IPS-20b (cell line): ENCODE results near the gene SETD3.

ENCODE experiments used
- H3K27ac ChIP-seq: one replicate; pipeline ENCODE4 v1.5.1; 2013; ENCODE audit warnings: low read length
- H3K27me3 ChIP-seq: 2 replicates; pipeline ENCODE4 v1.6.1; 2013; ENCODE audit warnings: mild to moderate bottlenecking, low read length, inconsistent platforms; ENCODE audit not compliant: insufficient read depth
- H3K36me3 ChIP-seq: 2 replicates; pipeline ENCODE4 v1.6.1; 2013; ENCODE audit warnings: low read depth, mild to moderate bottlenecking, inconsistent platforms, low read length, moderate library complexity; ENCODE audit not compliant: insufficient read depth
- H3K4me1 ChIP-seq: 2 replicates; pipeline ENCODE4 v1.6.1; 2013; ENCODE audit warnings: mild to moderate bottlenecking, control low read depth, inconsistent platforms, low read length, moderate library complexity; ENCODE audit not compliant: insufficient read depth
- H3K4me3 ChIP-seq: 2 replicates; pipeline ENCODE4 v1.5.1; 2013; ENCODE audit warnings: mild to moderate bottlenecking, low read length, inconsistent platforms
- H3K9ac ChIP-seq: 2 replicates; pipeline ENCODE4 v1.6.1; 2013; ENCODE audit warnings: low read depth, mild to moderate bottlenecking, inconsistent platforms, low read length, moderate library complexity
- H3K9me3 ChIP-seq: 2 replicates; pipeline ENCODE4 v1.6.1; 2013; ENCODE audit warnings: mild to moderate bottlenecking, low read depth, low read length, inconsistent platforms; ENCODE audit not compliant: insufficient read depth

SETD3 gene

GRCh38 chr14:99507860-99508640 is 27.4 kb upstream of the SETD3 start:
- Histone ChIP-seq H3K27ac (no peak overlapping the region), H3K36me3 (peaks cover 91% of the 10 kb centered on the region), H3K27me3 (no peaks in the 10 kb centered on the region), H3K9ac (no peak overlapping the region), H3K4me1 (peaks cover 7% of the 10 kb centered on the region; the same call in 1 of the 2 replicates), H3K9me3 (no peaks in the 10 kb centered on the region), H3K4me3 (no peak overlapping the region)

- Histone ChIP-seq H3K27me3 (no peaks in the 10 kb centered on the region), H3K27ac (no peak overlapping the region), H3K4me3 (no peak overlapping the region), H3K9ac (no peak overlapping the region), H3K4me1 (peaks cover 12% of the 10 kb centered on the region; the same call in 1 of the 2 replicates), H3K36me3 (peaks cover 93% of the 10 kb centered on the region), H3K9me3 (no peaks in the 10 kb centered on the region)
Measured at GRCh38 chr14:99506276-99506675, 25.6 kb upstream of the SETD3 start.

GRCh38 chr14:99505089-99505488 is 24.4 kb upstream of the SETD3 start:
- Histone ChIP-seq H3K9me3 (no peaks in the 10 kb centered on the region), H3K36me3 (peaks cover 98% of the 10 kb centered on the region), H3K27ac (no peak overlapping the region), H3K27me3 (no peaks in the 10 kb centered on the region), H3K9ac (no peak overlapping the region), H3K4me3 (no peak overlapping the region), H3K4me1 (peaks cover 12% of the 10 kb centered on the region; the same call in 1 of the 2 replicates)

- H3K4me1 ChIP-seq = peaks cover 12% of the 10 kb centered on the region; the same call in 1 of the 2 replicates
- H3K4me3 ChIP-seq = no peak overlapping the region
- H3K27me3 ChIP-seq = no peaks in the 10 kb centered on the region
- peak overlapping the region; percentile 18; the same call in 1 of the 2 replicates for H3K9ac ChIP-seq
- peaks cover 93% of the 10 kb centered on the region for H3K36me3 ChIP-seq
- no peaks in the 10 kb centered on the region for H3K9me3 ChIP-seq
- H3K27ac ChIP-seq = no peak overlapping the region
Measured at GRCh38 chr14:99503848-99504453, 23.3 kb upstream of the SETD3 start.

- Histone ChIP-seq H3K4me3 (no peak overlapping the region), H3K9me3 (no peaks in the 10 kb centered on the region), H3K36me3 (peaks cover 87% of the 10 kb centered on the region), H3K4me1 (peaks cover 12% of the 10 kb centered on the region; the same call in 1 of the 2 replicates), H3K27me3 (no peaks in the 10 kb centered on the region), H3K27ac (no peak overlapping the region), H3K9ac (peak overlapping the region; percentile 18; the same call in 1 of the 2 replicates)
Measured at GRCh38 chr14:99502989-99503421, 22.3 kb upstream of the SETD3 start.

- Histone ChIP-seq H3K4me3 (no peak overlapping the region), H3K9ac (no peak overlapping the region), H3K27ac (no peak overlapping the region), H3K27me3 (no peaks in the 10 kb centered on the region), H3K4me1 (peaks cover 5% of the 10 kb centered on the region; the same call in 1 of the 2 replicates), H3K9me3 (no peaks in the 10 kb centered on the region), H3K36me3 (peaks cover 81% of the 10 kb centered on the region)
Measured at GRCh38 chr14:99497894-99498293, 17.2 kb upstream of the SETD3 start.

GRCh38 chr14:99497341-99497740 is 16.7 kb upstream of the SETD3 start:
- no peak overlapping the region for H3K4me3 ChIP-seq
- H3K36me3 ChIP-seq = peaks cover 81% of the 10 kb centered on the region
- no peak overlapping the region for H3K27ac ChIP-seq

GRCh38 chr14:99484106-99484505 is 3.4 kb upstream of the SETD3 start:
- no peaks in the 10 kb centered on the region for H3K36me3 ChIP-seq
- no peaks in the 10 kb centered on the region for H3K27me3 ChIP-seq
- no peaks in the 10 kb centered on the region for H3K9me3 ChIP-seq
- no peak overlapping the region for H3K4me3 ChIP-seq
- H3K27ac ChIP-seq = no peak overlapping the region
- no peak overlapping the region for H3K9ac ChIP-seq
- H3K4me1 ChIP-seq = peaks cover 10% of the 10 kb centered on the region

More at GRCh38 chr14:99497341-99497740, 16.7 kb upstream of the SETD3 start:
- Histone ChIP-seq H3K27me3 (no peaks in the 10 kb centered on the region), H3K9ac (no peak overlapping the region), H3K9me3 (no peaks in the 10 kb centered on the region), H3K4me1 (peaks cover 2% of the 10 kb centered on the region; the same call in 1 of the 2 replicates)

- Histone ChIP-seq H3K4me3 (peak overlapping the region; percentile 97), H3K36me3 (no peaks in the 10 kb centered on the region), H3K27ac (peak overlapping the region; percentile 61), H3K4me1 (peaks cover 13% of the 10 kb centered on the region), H3K9me3 (no peaks in the 10 kb centered on the region), H3K27me3 (no peaks in the 10 kb centered on the region), H3K9ac (peak overlapping the region; percentile 83)
Measured at GRCh38 chr14:99481745-99482099, 1.1 kb upstream of the SETD3 start.

GRCh38 chr14:99480917-99481744 is 472 bp upstream of the SETD3 start, which contains the start of gene CCNK:
CCNK (plus strand) TSS chr14:99481409; CDS start chr14:99492678, 11,269 bp downstream.
- Histone ChIP-seq H3K4me1 (peaks cover 13% of the 10 kb centered on the region), H3K9me3 (no peaks in the 10 kb centered on the region), H3K9ac (peak within 1 kb of the TSS; percentile 83), H3K27ac (peak within 1 kb of the TSS; percentile 61), H3K27me3 (no peaks in the 10 kb centered on the region), H3K36me3 (no peaks in the 10 kb centered on the region), H3K4me3 (peak within 1 kb of the TSS; percentile 97)

- no peaks in the 10 kb centered on the region for H3K27me3 ChIP-seq
- H3K27ac ChIP-seq = no peak overlapping the region
- H3K9ac ChIP-seq = peak overlapping the region; percentile 63; the same call in 1 of the 2 replicates
- peaks cover 21% of the 10 kb centered on the region for H3K4me1 ChIP-seq
- peak overlapping the region; percentile 82 for H3K4me3 ChIP-seq
- H3K36me3 ChIP-seq = no peaks in the 10 kb centered on the region
- H3K9me3 ChIP-seq = no peaks in the 10 kb centered on the region
Measured at GRCh38 chr14:99479160-99479905, 1.3 kb downstream of the SETD3 start.
